A549 (cell line): ENCODE results near the gene FJX1. TPM values are rescaled to one million over a fixed set of nuclear protein-coding genes. Genes with fewer than 3 reads are reported as not detected.

Source experiments
- ATAC-seq, 2 experiments: fragments of 200-7000 bp in 1 of 2; fragments of >200 bp in 1 of 2; cut with Nextera tagmentation in 1 of 2; cut with Tn5 transposase in 1 of 2; 3 replicates each; pipeline versions ENCODE4 v1.8.0 to v1.9.1; 2018 to 2020; ENCODE audit warnings: mild to moderate bottlenecking in 1 of 2, moderate library complexity in 1 of 2
- CTCF ChIA-PET: fragments of 300-600 bp; sonication (Branson Sonifier 250); formaldehyde crosslinking; extraction: SDS; loops from one replicate; lab custom pipeline; 2021; ENCODE audit warnings: antibody characterized with exemption, inconsistent platforms; lab: Yijun Ruan, JAX
- POLR2A ChIA-PET: fragments of 350-600 bp; formaldehyde crosslinking; extraction: SDS; loops from one replicate; lab custom pipeline; 2021; ENCODE audit warnings: antibody characterized with exemption, inconsistent platforms; lab: Yijun Ruan, JAX
- DNase-seq, 2 experiments: peaks; one replicate each; pipeline versions ENCODE4 v3.0.0 to v3.0.0-alpha.2; 2011 to 2016; ENCODE audit warnings: low read depth in 1 of 2, low spot score in 1 of 2
- FAIRE-seq: peaks from 2 replicates; lab custom pipeline; 2011; peaks lifted over from hg19 to GRCh38; lab: Jason Lieb, UNC
- H3K27ac ChIP-seq, 2 experiments: fragments of >200 bp; sonication (Bioruptor Twin); formaldehyde crosslinking; 3 replicates each; pipeline ENCODE4 v1.5.1; 2016 to 2017
- H3K4me1 ChIP-seq: fragments of >200 bp; sonication (Bioruptor Twin); formaldehyde crosslinking; 3 replicates; pipeline ENCODE4 v1.6.1; 2016
- H3K4me2 ChIP-seq: fragments of >200 bp; sonication (Bioruptor Twin); formaldehyde crosslinking; 3 replicates; pipeline ENCODE4 v1.6.1; 2016
- H3K4me3 ChIP-seq: fragments of >200 bp; sonication (Bioruptor Twin); formaldehyde crosslinking; 3 replicates; pipeline ENCODE4 v1.5.1; 2016
- H3K9me3 ChIP-seq: fragments of >200 bp; sonication (Bioruptor Twin); formaldehyde crosslinking; 3 replicates; pipeline ENCODE4 v1.6.1; 2016
- BHLHE40 ChIP-seq: IDR thresholded peaks from 2 replicates; pipeline ENCODE4 v1.6.1; 2012; ENCODE audit warnings: low read depth, low read length, inconsistent platforms
- CHD2 ChIP-seq: fragments of 150-350 bp; IDR thresholded peaks from 2 replicates; pipeline ENCODE4 v1.6.1; 2014; ENCODE audit warnings: low read length; ENCODE audit not compliant: partially characterized antibody
- EHF ChIP-seq: fragments of 250-450 bp; sonication (Bioruptor Pico); IDR thresholded peaks from 2 replicates; pipeline ENCODE4 v1.5.0; 2020; ENCODE audit warnings: mild to moderate bottlenecking
- EP300 ChIP-seq, 2 experiments: fragments of >200 bp; sonication (Bioruptor Twin); formaldehyde crosslinking; IDR thresholded peaks; 2 replicates in 1 of 2; 3 replicates in 1 of 2; pipeline ENCODE4 v1.6.1; 2016 to 2017
- ESRRA ChIP-seq: fragments of 150-350 bp; IDR thresholded peaks from 2 replicates; pipeline ENCODE4 v1.6.1; 2014; ENCODE audit warnings: mild to moderate bottlenecking, low read length, borderline replicate concordance
- FOSB ChIP-seq: fragments of 250-450 bp; sonication (Bioruptor Pico); IDR thresholded peaks from 2 replicates; pipeline ENCODE4 v1.5.0; 2020; ENCODE audit warnings: mild to moderate bottlenecking, moderate library complexity
- HEYL ChIP-seq: fragments of 250-450 bp; sonication (Bioruptor Pico); IDR thresholded peaks from 2 replicates; pipeline ENCODE4 v1.8.0; 2021; ENCODE audit warnings: mild to moderate bottlenecking, moderate library complexity
- HOXB5 ChIP-seq: fragments of 250-450 bp; sonication (Bioruptor Pico); IDR thresholded peaks from 2 replicates; pipeline ENCODE4 v1.5.0; 2020; ENCODE audit warnings: mild to moderate bottlenecking, moderate library complexity
- JUN ChIP-seq, 2 experiments: fragments of >200 bp; sonication (Bioruptor Twin); formaldehyde crosslinking; IDR thresholded peaks; 2 replicates in 1 of 2; 3 replicates in 1 of 2; pipeline ENCODE4 v1.6.1; 2016 to 2017
- JUNB ChIP-seq: fragments of >200 bp; sonication (Bioruptor Twin); formaldehyde crosslinking; IDR thresholded peaks from 2 replicates; pipeline ENCODE4 v1.6.1; 2016
- MAZ ChIP-seq: fragments of 150-350 bp; IDR thresholded peaks from 2 replicates; pipeline ENCODE4 v1.6.1; 2014; ENCODE audit warnings: antibody characterized with exemption, low read depth, low read length, borderline replicate concordance
- MYC ChIP-seq: IDR thresholded peaks from 2 replicates; pipeline ENCODE4 v1.6.1; 2012; ENCODE audit warnings: mild to moderate bottlenecking, inconsistent platforms, low read length, improper control_type of control experiment, borderline replicate concordance
- NFE2L2 ChIP-seq: fragments of 150-350 bp; conservative IDR thresholded peaks from 2 replicates; pipeline ENCODE4 v1.6.1; 2014; ENCODE audit warnings: low read length
- NPAS2 ChIP-seq: fragments of 250-450 bp; sonication (Bioruptor Pico); IDR thresholded peaks from 2 replicates; pipeline ENCODE4 v1.8.0; 2022; ENCODE audit warnings: mild to moderate bottlenecking, moderate library complexity, borderline replicate concordance
- NR3C1 ChIP-seq: fragments of >200 bp; sonication (Bioruptor Twin); formaldehyde crosslinking; IDR thresholded peaks from 3 replicates; pipeline ENCODE4 v1.6.1; 2017
- PHF8 ChIP-seq: fragments of 200-600 bp; sonication (generic); IDR thresholded peaks from 2 replicates; pipeline ENCODE4 v1.6.1; 2016; ENCODE audit warnings: low read depth, mild to moderate bottlenecking, antibody characterized with exemption, moderate library complexity, borderline replicate concordance
- RNF2 ChIP-seq: fragments of 200-600 bp; sonication (generic); IDR thresholded peaks from 2 replicates; pipeline ENCODE4 v1.6.1; 2016; ENCODE audit warnings: low read depth, mild to moderate bottlenecking, antibody characterized with exemption, moderate library complexity, borderline replicate concordance
- SMC3 ChIP-seq: fragments of >200 bp; sonication (Bioruptor Twin); formaldehyde crosslinking; IDR thresholded peaks from 3 replicates; pipeline ENCODE4 v1.6.1; 2018; ENCODE audit warnings: inconsistent platforms
- TFCP2L1 ChIP-seq: fragments of 250-450 bp; sonication (Bioruptor Pico); IDR thresholded peaks from 2 replicates; pipeline ENCODE4 v1.5.0; 2021; ENCODE audit warnings: mild to moderate bottlenecking
- ZFP36 ChIP-seq: fragments of 450-650 bp; IDR thresholded peaks from 2 replicates; pipeline ENCODE4 v1.6.1; 2014; ENCODE audit warnings: borderline replicate concordance; ENCODE audit not compliant: partially characterized antibody
- WGBS: methylation state at CpG from one replicate; pipeline ENCODE4 v1.1.6; 2017; ENCODE audit errors: missing lambda C conversion rate; 5-methylcytosine and 5-hydroxymethylcytosine counted together
- polyA plus RNA-seq, 4 experiments: library from polyadenylated mRNA; depleted of rRNA in 3 of 4; stranded (reverse); fragments of >200 nt; fragmentation: RNase III in 1 of 4; extraction: RNeasy Plus Mini Kit Qiagen cat#74134 plus additional on column Dnase treatment in 1 of 4; gene quantifications; 2 replicates in 3 of 4; 3 replicates in 1 of 4; pipeline ENCODE4 v1.2.3, GENCODE V29; 2011 to 2017
- TF ChIP-seq, protein P1 (sequence below): fragments of >200 bp; sonication (Bioruptor Twin); formaldehyde crosslinking; IDR thresholded peaks from 2 replicates; pipeline ENCODE4 v1.6.1; 2016
- TF ChIP-seq, protein P2 (sequence below): fragments of 250-450 bp; sonication (Bioruptor Pico); IDR thresholded peaks from 2 replicates; pipeline ENCODE4 v1.5.0; 2021; ENCODE audit warnings: mild to moderate bottlenecking, moderate library complexity, borderline replicate concordance
- TF ChIP-seq, protein P3 (sequence below): IDR thresholded peaks from 2 replicates; pipeline ENCODE4 v1.6.1; 2012
- TF ChIP-seq, protein P4 (sequence below): fragments of >200 bp; sonication (Bioruptor Twin); formaldehyde crosslinking; IDR thresholded peaks from 3 replicates; pipeline ENCODE4 v1.6.1; 2016

FJX1 gene
- polyA plus RNA-seq, 2 of the 4 experiments (the other 2 are of a cell fraction): 7.1 to 14.5 TPM

GRCh38 chr11:35624781-35625180 is 6.5 kb downstream of the FJX1 start:
- Histone ChIP-seq H3K4me3 (no peak overlapping the region), H3K9me3 (no peaks in the 10 kb centered on the region), H3K4me1 (peaks cover 35% of the 10 kb centered on the region)
- TF ChIP-seq JUNB: no peak
- TF ChIP-seq, protein P1, sequence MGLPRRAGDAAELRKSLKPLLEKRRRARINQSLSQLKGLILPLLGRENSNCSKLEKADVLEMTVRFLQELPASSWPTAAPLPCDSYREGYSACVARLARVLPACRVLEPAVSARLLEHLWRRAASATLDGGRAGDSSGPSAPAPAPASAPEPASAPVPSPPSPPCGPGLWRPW: no peak
- TF ChIP-seq CHD2: no peak
- no peak for TF ChIP-seq MAZ
- no peak for TF ChIP-seq RNF2
- TF ChIP-seq TFCP2L1: no peak
- TF ChIP-seq ZFP36: no peak
- TF ChIP-seq, protein P2, sequence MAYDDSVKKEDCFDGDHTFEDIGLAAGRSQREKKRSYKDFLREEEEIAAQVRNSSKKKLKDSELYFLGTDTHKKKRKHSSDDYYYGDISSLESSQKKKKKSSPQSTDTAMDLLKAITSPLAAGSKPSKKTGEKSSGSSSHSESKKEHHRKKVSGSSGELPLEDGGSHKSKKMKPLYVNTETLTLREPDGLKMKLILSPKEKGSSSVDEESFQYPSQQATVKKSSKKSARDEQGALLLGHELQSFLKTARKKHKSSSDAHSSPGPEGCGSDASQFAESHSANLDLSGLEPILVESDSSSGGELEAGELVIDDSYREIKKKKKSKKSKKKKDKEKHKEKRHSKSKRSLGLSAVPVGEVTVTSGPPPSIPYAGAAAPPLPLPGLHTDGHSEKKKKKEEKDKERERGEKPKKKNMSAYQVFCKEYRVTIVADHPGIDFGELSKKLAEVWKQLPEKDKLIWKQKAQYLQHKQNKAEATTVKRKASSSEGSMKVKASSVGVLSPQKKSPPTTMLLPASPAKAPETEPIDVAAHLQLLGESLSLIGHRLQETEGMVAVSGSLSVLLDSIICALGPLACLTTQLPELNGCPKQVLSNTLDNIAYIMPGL: no peak
- TF ChIP-seq NR3C1: no peak
- TF ChIP-seq, all 56 proteins: peak for 0
- ATAC-seq: no peak
- POLR2A ChIA-PET: no interaction called here
- no peak for FAIRE-seq
- CTCF ChIA-PET: interaction anchor here (3.3 kb wide), 1 partner anchor 197 kb away, joined by 9 read pairs; no protein-coding TSS in a partner anchor
- Histone ChIP-seq H3K27ac (no peak overlapping the region), H3K4me2 (no peak overlapping the region)
- DNase-seq: no peak

- Histone ChIP-seq H3K4me1 (peaks cover 30% of the 10 kb centered on the region), H3K4me3 (no peak overlapping the region), H3K27ac (no peak overlapping the region), H3K9me3 (no peaks in the 10 kb centered on the region)
- no peak for DNase-seq
- no peak for ATAC-seq
- ChIA-PET CTCF (interaction anchor here (1.4 kb wide), 1 partner anchor 11 kb away, joined by 4 read pairs; no protein-coding TSS in a partner anchor), POLR2A (no interaction called here)
- no peak for FAIRE-seq
- TF ChIP-seq, protein P3, sequence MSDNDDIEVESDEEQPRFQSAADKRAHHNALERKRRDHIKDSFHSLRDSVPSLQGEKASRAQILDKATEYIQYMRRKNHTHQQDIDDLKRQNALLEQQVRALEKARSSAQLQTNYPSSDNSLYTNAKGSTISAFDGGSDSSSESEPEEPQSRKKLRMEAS: no peak
- no peak for TF ChIP-seq HEYL
- TF ChIP-seq NFE2L2: no peak
- no peak for TF ChIP-seq JUN (IDR thresholded peaks at IDR 0.05)
- no peak for TF ChIP-seq SMC3
- TF ChIP-seq TFCP2L1: no peak
- TF ChIP-seq NPAS2: no peak
- no peak for TF ChIP-seq ESRRA
- TF ChIP-seq MYC: no peak
- TF ChIP-seq EHF (CRISPR knock-in tag): no peak
- no peak for TF ChIP-seq HOXB5 (CRISPR knock-in tag)
- TF ChIP-seq, protein P4, sequence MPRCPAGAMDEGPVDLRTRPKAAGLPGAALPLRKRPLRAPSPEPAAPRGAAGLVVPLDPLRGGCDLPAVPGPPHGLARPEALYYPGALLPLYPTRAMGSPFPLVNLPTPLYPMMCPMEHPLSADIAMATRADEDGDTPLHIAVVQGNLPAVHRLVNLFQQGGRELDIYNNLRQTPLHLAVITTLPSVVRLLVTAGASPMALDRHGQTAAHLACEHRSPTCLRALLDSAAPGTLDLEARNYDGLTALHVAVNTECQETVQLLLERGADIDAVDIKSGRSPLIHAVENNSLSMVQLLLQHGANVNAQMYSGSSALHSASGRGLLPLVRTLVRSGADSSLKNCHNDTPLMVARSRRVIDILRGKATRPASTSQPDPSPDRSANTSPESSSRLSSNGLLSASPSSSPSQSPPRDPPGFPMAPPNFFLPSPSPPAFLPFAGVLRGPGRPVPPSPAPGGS: no peak
- no peak for TF ChIP-seq FOSB (CRISPR knock-in tag)
- no peak for TF ChIP-seq BHLHE40
- no peak for TF ChIP-seq EP300 (IDR thresholded peaks at IDR 0.05)
- no peak for TF ChIP-seq PHF8
- TF ChIP-seq, all 56 proteins: peak for 0
- WGBS: 82% methylated on average over 2 of the region's 2 CpGs
- no peak overlapping the region for H3K4me2 ChIP-seq
Measured at GRCh38 chr11:35626501-35626900, 8.2 kb downstream of the FJX1 start.
